Peyer's patch (tissue), 4 donors: ENCODE measurements around the gene ST3GAL2.

ENCODE experiments used
- CTCF ChIP-seq, 6 experiments: fragments of 450-650 bp in 4 of 6; fragments of 200-600 bp in 2 of 6; sonication (generic) in 1 of 6; IDR thresholded peaks; one replicate each; pipeline ENCODE4 v1.5.1; 2017 to 2019; ENCODE audit warnings: antibody characterized with exemption in 6 of 6, mild to moderate bottlenecking in 3 of 6, moderate library complexity in 1 of 6
- POLR2A ChIP-seq, 2 donors: fragments of 450-650 bp; IDR thresholded peaks; one replicate each; pipeline ENCODE4 v1.5.1; 2017; ENCODE audit warnings: antibody characterized with exemption in 2 of 2, mild to moderate bottlenecking in 2 of 2, moderate library complexity in 2 of 2

- TF ChIP-seq CTCF (IDR thresholded peaks at IDR 0.05) (no peak), POLR2A (IDR thresholded peaks at IDR 0.05) (no peak)
Measured at GRCh38 chr16:70463235-70463634, 24.3 kb upstream of the ST3GAL2 start.
